ENCODE data around the gene ANAPC10. TPM values are rescaled to one million over a fixed set of nuclear protein-coding genes. Genes with fewer than 3 reads are reported as not detected.
A peak's percentile ranks its signal among the peaks of the same experiment; 100 is the strongest.

ANAPC10 gene
- total RNA-seq, 5 donors from 2014 or later (not counting 1 experiment from before 2014, with no cell fraction given) = 13.0 to 21.3 (median 16.3) TPM

DNA sequence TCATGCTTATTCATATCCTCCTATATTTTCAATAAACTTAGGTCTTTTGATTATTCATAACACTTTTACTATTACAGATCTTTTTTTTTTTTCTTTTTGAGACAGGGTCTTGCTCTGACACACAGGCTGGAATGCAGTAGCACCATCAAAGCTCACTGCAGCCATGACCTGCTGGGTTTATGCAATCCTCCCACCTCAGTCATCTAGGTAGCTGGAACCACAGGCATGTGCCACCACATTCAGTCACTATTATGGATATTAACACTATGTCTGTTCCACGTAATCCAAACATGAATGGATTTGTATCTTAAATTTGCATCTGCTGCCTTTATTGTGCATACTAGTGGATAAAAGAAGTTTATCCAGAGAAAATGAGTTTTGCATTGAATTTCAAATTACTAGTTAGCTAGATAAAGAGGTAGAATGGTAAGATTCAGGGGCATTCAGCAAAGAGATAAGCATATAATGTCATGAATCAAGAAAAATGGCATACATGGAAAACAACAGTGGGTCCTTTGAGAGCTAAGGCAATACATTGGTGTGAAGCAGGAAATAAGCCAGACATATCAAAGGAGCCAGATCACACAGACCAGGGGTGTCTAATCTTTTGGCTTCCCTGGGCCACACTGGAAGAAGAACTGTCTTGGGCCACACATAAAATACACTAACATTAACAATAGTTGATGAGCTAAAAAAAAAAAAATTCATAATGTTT, 13.9 kb downstream of the ANAPC10 start:
- CTCF ChIA-PET = interaction anchor here in 1 of 2 donors (0.6 kb wide), 1 partner anchor 1214 kb away, joined by 3 read pairs; no protein-coding TSS in a partner anchor
- WGBS (ENCODE audit: insufficient coverage) = 100% methylated on average over 1 of the region's 1 CpG

DNA sequence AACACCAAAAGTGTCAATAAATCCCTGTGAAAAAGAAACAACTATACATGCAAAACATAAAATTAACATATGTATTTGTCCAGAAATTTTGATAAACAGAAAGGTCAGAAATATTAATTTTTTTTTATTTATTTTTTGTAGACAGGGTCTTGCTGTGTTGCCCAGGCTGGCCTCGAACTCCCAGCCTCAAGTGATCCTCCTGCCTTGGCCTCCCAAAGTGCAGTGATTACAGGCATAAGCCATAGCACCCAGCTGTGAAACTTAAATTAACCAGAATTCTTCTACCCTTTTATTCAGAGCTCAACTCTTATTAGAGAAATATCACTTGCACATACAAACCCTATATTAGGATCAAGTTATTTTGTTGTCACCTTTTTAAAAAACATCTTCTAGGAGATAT, 16.2 kb downstream of the ANAPC10 start:
- CTCF ChIA-PET = no interaction called here
- Histone ChIP-seq H3K4me1 (ENCODE audit: control insufficient read depth in 1 of 2, extremely low read depth in 1 of 2, insufficient read depth in 2 of 2, low read length in 2 of 2) (peaks cover 0 to 6% of the 10 kb centered on the region in 2 experiments), H3K36me3 (ENCODE audit: control insufficient read depth in 2 of 2, extremely low read depth in 1 of 2, insufficient read depth in 1 of 2, low read length in 1 of 2) (peaks cover 0 to 16% of the 10 kb centered on the region in 2 donors), H3K27me3 (replicated peaks in 1 of 2; ENCODE audit: control insufficient read depth in 2 of 2, extremely low read depth in 1 of 2, insufficient read depth in 2 of 2, low read length in 1 of 2) (no peaks in the 10 kb centered on the region), H3K4me3 (ENCODE audit: control insufficient read depth in 1 of 2, extremely low read depth in 1 of 2, low read length in 1 of 2) (no peak overlapping the region), H3K27ac (ENCODE audit: low read length) (no peak overlapping the region), H3K9me3 (no peaks in the 10 kb centered on the region)
- Mint-ChIP-seq H3K27ac (no peak overlapping the region), H3K27me3 (no peaks in the 10 kb centered on the region), H3K4me1 (peaks cover 19 to 35% (median 30%) of the 10 kb centered on the region in 3 donors), H3K4me3 (no peak overlapping the region), H3K36me3 (peaks cover 44% of the 10 kb centered on the region), H3K9me3 (peaks cover 9 to 13% (median 12%) of the 10 kb centered on the region in 3 donors)
- ATAC-seq (replicated peaks in 1 of 4) (no peak), DNase-seq (no peak)
- WGBS (ENCODE audit: insufficient coverage) = no CpG with 5 or more reads among the region's 1 CpG
- POLR2A ChIA-PET = interaction anchor here in 1 of 2 donors (1.0 kb wide), 1 partner anchor 10 kb away, joined by 3 read pairs; no protein-coding TSS in a partner anchor

More for the DNA sequence above, 13.9 kb downstream of the ANAPC10 start:
- DNase-seq = no peak
- H3K4me1 Mint-ChIP-seq = peaks cover 16 to 23% (median 18%) of the 10 kb centered on the region in 3 donors
- H3K4me3 Mint-ChIP-seq = no peak overlapping the region
- H3K36me3 Mint-ChIP-seq = peaks cover 35% of the 10 kb centered on the region
- POLR2A ChIA-PET = interaction anchor here (0.6 kb wide), 2 partner anchors 17 to 38 kb away, joined by 3 read pairs; no protein-coding TSS in a partner anchor
- Histone ChIP-seq H3K36me3 (ENCODE audit: control insufficient read depth in 2 of 2, extremely low read depth in 1 of 2, insufficient read depth in 1 of 2, low read length in 1 of 2) (peaks cover 0 to 22% of the 10 kb centered on the region in 2 donors), H3K4me3 (ENCODE audit: control insufficient read depth in 1 of 2, extremely low read depth in 1 of 2, low read length in 1 of 2) (no peak overlapping the region), H3K27me3 (replicated peaks in 1 of 2; ENCODE audit: control insufficient read depth in 2 of 2, extremely low read depth in 1 of 2, insufficient read depth in 2 of 2, low read length in 1 of 2) (no peaks in the 10 kb centered on the region), H3K9me3 (no peaks in the 10 kb centered on the region), H3K4me1 (ENCODE audit: control insufficient read depth in 1 of 2, extremely low read depth in 1 of 2, insufficient read depth in 2 of 2, low read length in 2 of 2) (peaks cover 0 to 6% of the 10 kb centered on the region in 2 experiments), H3K27ac (ENCODE audit: low read length) (no peak overlapping the region)
- H3K27ac Mint-ChIP-seq = no peak overlapping the region
- ATAC-seq (replicated peaks in 1 of 4) = no peak
- H3K9me3 Mint-ChIP-seq = no peaks in the 10 kb centered on the region
- no peaks in the 10 kb centered on the region for H3K27me3 Mint-ChIP-seq

DNA sequence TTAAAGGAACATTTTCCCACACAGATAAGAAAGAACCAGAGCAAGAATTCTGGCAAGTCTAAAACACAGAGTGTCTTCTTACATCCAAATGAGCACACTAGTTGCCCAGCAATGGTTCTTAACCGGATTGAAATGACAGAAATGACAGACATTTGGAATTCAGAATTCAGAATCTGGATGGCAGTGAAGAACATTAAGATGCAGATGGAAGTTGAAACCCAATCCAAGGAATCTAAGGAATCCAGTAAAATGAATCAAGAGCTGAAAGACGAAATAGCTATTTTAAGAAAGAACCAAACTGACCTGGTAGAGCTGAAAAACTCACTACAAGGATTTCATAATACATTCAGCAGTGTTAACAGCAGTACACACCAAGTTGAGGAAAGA, 21.5 kb downstream of the ANAPC10 start:
- Histone ChIP-seq H3K27me3 (replicated peaks in 1 of 2; ENCODE audit: control insufficient read depth in 2 of 2, extremely low read depth in 1 of 2, insufficient read depth in 2 of 2, low read length in 1 of 2) (no peaks in the 10 kb centered on the region), H3K9me3 (no peaks in the 10 kb centered on the region), H3K36me3 (ENCODE audit: control insufficient read depth in 2 of 2, extremely low read depth in 1 of 2, insufficient read depth in 1 of 2, low read length in 1 of 2) (peaks cover 0 to 17% of the 10 kb centered on the region in 2 donors), H3K4me1 (ENCODE audit: control insufficient read depth in 1 of 2, extremely low read depth in 1 of 2, insufficient read depth in 2 of 2, low read length in 2 of 2) (peaks cover 0 to 9% of the 10 kb centered on the region in 2 experiments), H3K27ac (ENCODE audit: low read length) (no peak overlapping the region), H3K4me3 (ENCODE audit: control insufficient read depth in 1 of 2, extremely low read depth in 1 of 2, low read length in 1 of 2) (no peak overlapping the region)
- H3K27ac Mint-ChIP-seq = no peak overlapping the region
- H3K4me3 Mint-ChIP-seq = peak overlapping the region in 1 of 3 donors; percentile 7
- peaks cover 9 to 13% (median 12%) of the 10 kb centered on the region in 3 donors for H3K9me3 Mint-ChIP-seq
- CTCF ChIA-PET = interaction anchor here in 1 of 2 donors (1.0 kb wide), 1 partner anchor 15 kb away, joined by 3 read pairs; no protein-coding TSS in a partner anchor
- ATAC-seq (replicated peaks in 1 of 4) = no peak
- H3K4me1 Mint-ChIP-seq = peaks cover 29 to 39% (median 38%) of the 10 kb centered on the region in 3 donors
- no peaks in the 10 kb centered on the region for H3K27me3 Mint-ChIP-seq
- WGBS (ENCODE audit: insufficient coverage) = 71% methylated on average over 1 of the region's 2 CpGs
- POLR2A ChIA-PET = no interaction called here
- H3K36me3 Mint-ChIP-seq = peaks cover 49% of the 10 kb centered on the region
- DNase-seq = no peak

DNA sequence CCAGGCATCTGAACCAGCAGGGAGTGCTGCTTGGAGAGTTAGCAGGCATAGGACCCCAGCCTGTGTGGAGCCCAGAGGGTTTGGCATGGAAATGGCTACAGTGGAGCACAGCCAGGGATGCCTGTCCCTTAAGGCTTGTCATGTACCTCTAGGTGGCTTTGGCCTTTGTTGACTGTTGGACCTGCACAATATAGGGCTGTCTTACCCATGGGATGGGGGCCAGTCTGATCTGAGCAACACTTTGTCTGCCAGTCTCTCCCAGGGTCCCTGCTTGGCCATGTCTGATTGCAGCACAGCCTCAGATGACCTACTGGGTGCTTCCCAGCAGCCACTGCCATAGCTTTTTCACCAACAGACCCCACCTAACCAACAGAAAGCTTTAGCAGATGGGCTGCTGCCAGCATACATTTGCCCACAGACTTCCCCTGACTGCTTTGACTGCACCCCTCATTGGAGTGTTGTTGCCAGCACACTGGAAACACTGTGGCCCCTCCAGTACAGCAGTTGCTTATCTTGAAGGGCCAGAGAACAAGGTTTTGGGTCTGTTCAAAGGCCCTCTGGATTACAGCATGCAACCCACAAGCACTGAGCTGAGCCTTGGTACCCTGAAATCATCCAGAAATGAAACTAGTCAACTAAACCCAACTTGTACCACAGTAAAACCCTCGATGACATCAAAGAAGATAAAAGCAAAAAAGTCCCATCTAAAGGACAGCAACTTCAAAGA, 22.1 kb downstream of the ANAPC10 start:
- ChIA-PET POLR2A (no interaction called here), CTCF (no interaction called here)
- Mint-ChIP-seq H3K4me1 (peaks cover 29 to 40% (median 38%) of the 10 kb centered on the region in 3 donors), H3K27ac (no peak overlapping the region), H3K36me3 (peaks cover 50% of the 10 kb centered on the region), H3K9me3 (peaks cover 9 to 13% (median 12%) of the 10 kb centered on the region in 3 donors), H3K4me3 (peak overlapping the region in 1 of 3 donors; percentile 7), H3K27me3 (no peaks in the 10 kb centered on the region)
- DNase-seq (no peak), ATAC-seq (replicated peaks in 1 of 4) (no peak)
- Histone ChIP-seq H3K36me3 (ENCODE audit: control insufficient read depth in 2 of 2, extremely low read depth in 1 of 2, insufficient read depth in 1 of 2, low read length in 1 of 2) (peaks cover 0 to 16% of the 10 kb centered on the region in 2 donors), H3K4me3 (ENCODE audit: control insufficient read depth in 1 of 2, extremely low read depth in 1 of 2, low read length in 1 of 2) (no peak overlapping the region), H3K4me1 (ENCODE audit: control insufficient read depth in 1 of 2, extremely low read depth in 1 of 2, insufficient read depth in 2 of 2, low read length in 2 of 2) (peaks cover 0 to 9% of the 10 kb centered on the region in 2 experiments), H3K27ac (ENCODE audit: low read length) (no peak overlapping the region), H3K27me3 (replicated peaks in 1 of 2; ENCODE audit: control insufficient read depth in 2 of 2, extremely low read depth in 1 of 2, insufficient read depth in 2 of 2, low read length in 1 of 2) (no peaks in the 10 kb centered on the region), H3K9me3 (no peaks in the 10 kb centered on the region)
- WGBS (ENCODE audit: insufficient coverage) = 0% methylated on average over 1 of the region's 1 CpG

DNA sequence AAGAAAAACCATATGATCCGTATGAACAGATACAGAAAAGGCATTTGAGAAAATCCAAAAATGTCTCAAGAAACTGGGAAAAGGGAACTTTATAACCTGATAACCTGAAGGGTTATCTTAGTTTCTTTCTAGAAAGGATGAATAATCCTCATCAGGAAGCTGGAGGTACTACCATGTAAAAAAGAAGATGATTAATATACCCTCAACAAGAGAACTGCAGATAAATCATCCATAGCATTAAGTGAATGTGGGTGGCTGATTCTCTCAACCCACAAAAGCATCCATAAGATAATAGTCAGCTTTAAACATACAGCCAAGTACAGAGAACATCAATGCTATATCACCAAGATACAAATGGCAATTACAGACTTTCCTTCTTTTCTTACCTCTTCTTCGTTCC, 26.4 kb downstream of the ANAPC10 start:
- Histone ChIP-seq H3K4me3 (ENCODE audit: control insufficient read depth in 1 of 2, extremely low read depth in 1 of 2, low read length in 1 of 2) (no peak overlapping the region), H3K36me3 (ENCODE audit: control insufficient read depth in 2 of 2, extremely low read depth in 1 of 2, insufficient read depth in 1 of 2, low read length in 1 of 2) (peaks cover 4 to 8% of the 10 kb centered on the region in 2 donors), H3K4me1 (ENCODE audit: control insufficient read depth in 1 of 2, extremely low read depth in 1 of 2, insufficient read depth in 2 of 2, low read length in 2 of 2) (peaks cover 8 to 9% of the 10 kb centered on the region in 2 experiments), H3K9me3 (no peaks in the 10 kb centered on the region), H3K27me3 (replicated peaks in 1 of 2; ENCODE audit: control insufficient read depth in 2 of 2, extremely low read depth in 1 of 2, insufficient read depth in 2 of 2, low read length in 1 of 2) (no peaks in the 10 kb centered on the region), H3K27ac (ENCODE audit: low read length) (no peak overlapping the region)
- no CpG with 5 or more reads among the region's 2 CpGs for WGBS (ENCODE audit: insufficient coverage)
- Mint-ChIP-seq H3K4me3 (no peak overlapping the region), H3K4me1 (peaks cover 21 to 40% (median 29%) of the 10 kb centered on the region in 3 donors), H3K9me3 (no peaks in the 10 kb centered on the region), H3K27ac (no peak overlapping the region), H3K36me3 (peaks cover 27% of the 10 kb centered on the region), H3K27me3 (no peaks in the 10 kb centered on the region)
- no peak for ATAC-seq (replicated peaks in 1 of 4)
- POLR2A ChIA-PET = no interaction called here
- DNase-seq = no peak
- CTCF ChIA-PET = no interaction called here

DNA sequence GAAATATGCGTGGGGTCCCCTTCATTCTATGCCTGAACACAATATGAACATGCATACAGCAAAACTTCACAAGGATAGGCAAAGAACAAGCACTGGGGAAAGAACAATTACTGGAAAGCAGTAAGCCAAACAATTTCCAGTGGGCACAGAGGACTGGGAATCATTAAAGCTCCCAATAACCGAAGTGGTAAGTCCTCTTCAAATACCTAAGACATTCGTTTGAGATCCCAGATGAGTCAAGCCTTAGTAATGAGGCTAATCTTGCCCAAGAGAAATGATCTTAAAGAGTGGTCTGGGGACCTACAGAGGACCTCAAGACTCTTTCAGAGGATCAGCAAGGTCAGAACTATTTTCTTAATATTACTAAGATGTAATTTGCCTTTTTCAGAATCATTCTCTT, 28.6 kb downstream of the ANAPC10 start:
- no CpG with 5 or more reads among the region's 3 CpGs for WGBS (ENCODE audit: insufficient coverage)
- ATAC-seq (replicated peaks in 1 of 4) = no peak
- ChIA-PET POLR2A (no interaction called here), CTCF (interaction anchor here in 1 of 2 donors (1.1 kb wide), 1 partner anchor 8 kb away, joined by 5 read pairs; no protein-coding TSS in a partner anchor)
- peaks cover 17 to 39% (median 31%) of the 10 kb centered on the region in 3 donors for H3K4me1 Mint-ChIP-seq
- H3K36me3 Mint-ChIP-seq = peaks cover 11% of the 10 kb centered on the region
- no peak overlapping the region for H3K27ac ChIP-seq (ENCODE audit: low read length)
- H3K9me3 Mint-ChIP-seq = no peaks in the 10 kb centered on the region
- H3K4me1 ChIP-seq (ENCODE audit: control insufficient read depth in 1 of 2, extremely low read depth in 1 of 2, insufficient read depth in 2 of 2, low read length in 2 of 2) = peaks cover 0 to 11% of the 10 kb centered on the region in 2 experiments
- H3K9me3 ChIP-seq = no peaks in the 10 kb centered on the region
- DNase-seq = no peak
- no peak overlapping the region for H3K4me3 Mint-ChIP-seq
- no peaks in the 10 kb centered on the region for H3K27me3 ChIP-seq (replicated peaks in 1 of 2; ENCODE audit: control insufficient read depth in 2 of 2, extremely low read depth in 1 of 2, insufficient read depth in 2 of 2, low read length in 1 of 2)
- H3K27me3 Mint-ChIP-seq = no peaks in the 10 kb centered on the region
- no peak overlapping the region for H3K4me3 ChIP-seq (ENCODE audit: control insufficient read depth in 1 of 2, extremely low read depth in 1 of 2, low read length in 1 of 2)
- peaks cover 3 to 4% of the 10 kb centered on the region in 2 donors for H3K36me3 ChIP-seq (ENCODE audit: control insufficient read depth in 2 of 2, extremely low read depth in 1 of 2, insufficient read depth in 1 of 2, low read length in 1 of 2)
- H3K27ac Mint-ChIP-seq = no peak overlapping the region
